Lower leg skin (tissue), 3 donors: ENCODE results near the gene MAP4K2.

Experiments
- POLR2A ChIP-seq, 2 donors: fragments of 450-650 bp; IDR thresholded peaks; one replicate each; pipeline ENCODE4 v1.6.1; 2016 to 2017; ENCODE audit warnings: antibody characterized with exemption in 2 of 2, mild to moderate bottlenecking in 1 of 2, moderate library complexity in 1 of 2
- TF ChIP-seq, protein P1 (sequence below), 3 donors: fragments of 450-650 bp; IDR thresholded peaks; one replicate each; pipeline ENCODE4 v1.5.1; 2016; ENCODE audit warnings: antibody characterized with exemption in 3 of 3, mild to moderate bottlenecking in 3 of 3, moderate library complexity in 2 of 3

DNA sequence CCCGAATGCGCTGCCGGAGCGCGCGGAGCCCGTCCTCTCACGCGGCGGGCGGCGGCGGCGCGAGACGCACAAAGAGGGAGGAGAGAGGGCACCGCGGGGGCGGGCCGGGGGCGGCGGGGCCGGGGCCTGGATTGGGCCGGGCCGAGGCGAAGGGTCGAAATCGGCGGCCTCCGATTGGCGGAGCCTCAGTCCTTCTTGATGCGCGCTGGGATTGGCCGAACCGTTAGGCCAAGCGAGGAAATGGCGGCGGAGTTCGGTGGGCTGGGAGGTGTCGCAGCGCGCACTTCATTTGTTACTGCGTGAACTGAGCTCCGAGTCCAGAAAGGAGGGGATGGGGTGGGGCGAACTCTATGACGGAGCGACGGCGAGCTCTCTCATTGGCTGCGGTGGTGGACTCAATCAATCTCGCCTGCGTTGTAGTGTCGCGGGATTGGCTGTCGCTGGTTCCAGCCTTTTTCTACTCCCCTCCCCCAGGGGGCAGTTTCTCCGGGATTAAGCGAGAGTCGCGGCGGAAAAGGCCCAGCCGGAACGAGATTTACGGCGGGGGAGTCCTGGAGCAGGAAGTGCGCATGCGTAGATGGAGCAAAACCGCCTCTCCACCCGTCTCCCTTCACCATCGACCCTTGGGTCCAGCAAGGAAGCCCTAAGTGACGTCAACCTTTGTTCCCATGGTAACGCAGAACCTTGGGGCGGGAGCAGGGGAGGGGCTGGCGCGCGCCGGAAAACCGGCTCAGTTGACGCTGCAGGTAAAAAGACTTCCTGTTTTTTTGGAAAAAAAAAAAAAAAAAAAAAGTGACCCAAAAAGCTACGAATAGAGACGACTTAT, 24.3 kb downstream of the MAP4K2 start, which contains the start of gene SF1:
- peak in 1 of 2 donors; percentile 60 for TF ChIP-seq POLR2A (IDR thresholded peaks at IDR 0.05)
- TF ChIP-seq, protein P1, sequence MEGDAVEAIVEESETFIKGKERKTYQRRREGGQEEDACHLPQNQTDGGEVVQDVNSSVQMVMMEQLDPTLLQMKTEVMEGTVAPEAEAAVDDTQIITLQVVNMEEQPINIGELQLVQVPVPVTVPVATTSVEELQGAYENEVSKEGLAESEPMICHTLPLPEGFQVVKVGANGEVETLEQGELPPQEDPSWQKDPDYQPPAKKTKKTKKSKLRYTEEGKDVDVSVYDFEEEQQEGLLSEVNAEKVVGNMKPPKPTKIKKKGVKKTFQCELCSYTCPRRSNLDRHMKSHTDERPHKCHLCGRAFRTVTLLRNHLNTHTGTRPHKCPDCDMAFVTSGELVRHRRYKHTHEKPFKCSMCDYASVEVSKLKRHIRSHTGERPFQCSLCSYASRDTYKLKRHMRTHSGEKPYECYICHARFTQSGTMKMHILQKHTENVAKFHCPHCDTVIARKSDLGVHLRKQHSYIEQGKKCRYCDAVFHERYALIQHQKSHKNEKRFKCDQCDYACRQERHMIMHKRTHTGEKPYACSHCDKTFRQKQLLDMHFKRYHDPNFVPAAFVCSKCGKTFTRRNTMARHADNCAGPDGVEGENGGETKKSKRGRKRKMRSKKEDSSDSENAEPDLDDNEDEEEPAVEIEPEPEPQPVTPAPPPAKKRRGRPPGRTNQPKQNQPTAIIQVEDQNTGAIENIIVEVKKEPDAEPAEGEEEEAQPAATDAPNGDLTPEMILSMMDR (IDR thresholded peaks at IDR 0.05), result no peak
